ENCODE results near the gene IFT172.

Gene IFT172

GRCh38 chr2:27398962-27399361, 90.6 kb downstream of the IFT172 start:
- no peak overlapping the region for H3K4me3 ChIP-seq (ENCODE audit: low read depth, low read length)
- no peak overlapping the region for H3K9ac ChIP-seq
- no peaks in the 10 kb centered on the region for H3K9me3 ChIP-seq (ENCODE audit: control insufficient read depth, low read length)
- no peaks in the 10 kb centered on the region for H3K4me1 ChIP-seq
- no peak overlapping the region for H3K27ac ChIP-seq
- no peak overlapping the region for H2AFZ ChIP-seq
- H3K79me2 ChIP-seq = peaks cover 71% of the 10 kb centered on the region
- no peaks in the 10 kb centered on the region for H3K27me3 ChIP-seq (ENCODE audit: control insufficient read depth, insufficient read depth, low read length)
- TF ChIP-seq CTCF (IDR thresholded peaks at IDR 0.05) = no peak
- H3K36me3 ChIP-seq (ENCODE audit: control insufficient read depth, insufficient read depth, low read length) = no peaks in the 10 kb centered on the region
- no peak overlapping the region for H3K4me2 ChIP-seq (ENCODE audit: low read length)

Data from parathyroid adenoma (tissue), 2 donors.